HepG2 (cell line): ENCODE results near the gene ZBTB9. TPM values are rescaled to one million over a fixed set of nuclear protein-coding genes. Genes with fewer than 3 reads are reported as not detected.

Source experiments
- MAFG ChIP-seq: sonication (generic); formaldehyde crosslinking; IDR thresholded peaks from 2 replicates; pipeline ENCODE4 v1.5.1; 2020; ENCODE audit warnings: mild to moderate bottlenecking, missing genetic modification reagents
- MEF2D ChIP-seq: sonication (generic); formaldehyde crosslinking; IDR thresholded peaks from 2 replicates; pipeline ENCODE4 v1.5.1; 2020; ENCODE audit warnings: mild to moderate bottlenecking, missing genetic modification reagents
- MXD4 ChIP-seq: IDR thresholded peaks from 2 replicates; pipeline ENCODE4 v1.6.1; 2016; ENCODE audit warnings: mild to moderate bottlenecking, missing biosample characterization, missing genetic modification reagents
- NR1H2 ChIP-seq: sonication (generic); formaldehyde crosslinking; IDR thresholded peaks from 2 replicates; pipeline ENCODE4 v1.8.1; 2022; ENCODE audit warnings: low read depth, missing genetic modification reagents, borderline replicate concordance
- PBX3 ChIP-seq: sonication (generic); formaldehyde crosslinking; IDR thresholded peaks from 2 replicates; pipeline ENCODE4 v1.8.1; 2023; ENCODE audit warnings: missing genetic modification reagents, inconsistent platforms, borderline replicate concordance
- RERE ChIP-seq: IDR thresholded peaks from 2 replicates; pipeline ENCODE4 v1.6.1; 2016; ENCODE audit warnings: low read depth, missing genetic modification reagents, missing compliant biosample characterization
- SETDB1 ChIP-seq: sonication (generic); formaldehyde crosslinking; IDR thresholded peaks from 2 replicates; pipeline ENCODE4 v1.5.1; 2020; ENCODE audit warnings: missing genetic modification reagents, mild to moderate bottlenecking, borderline replicate concordance
- SP2 ChIP-seq: sonication (generic); formaldehyde crosslinking; IDR thresholded peaks from 2 replicates; pipeline ENCODE4 v1.5.1; 2020; ENCODE audit warnings: mild to moderate bottlenecking, missing genetic modification reagents
- SRY ChIP-seq: sonication (generic); formaldehyde crosslinking; IDR thresholded peaks from 2 replicates; pipeline ENCODE4 v1.8.0; 2022; ENCODE audit warnings: mild to moderate bottlenecking, missing genetic modification reagents
- TEF ChIP-seq: sonication (generic); formaldehyde crosslinking; IDR thresholded peaks from 2 replicates; pipeline ENCODE4 v1.5.0; 2020; ENCODE audit warnings: missing genetic modification reagents
- ZBTB49 ChIP-seq: sonication (generic); formaldehyde crosslinking; IDR thresholded peaks from 2 replicates; pipeline ENCODE4 v1.4.0; 2020; ENCODE audit warnings: missing genetic modification reagents, borderline replicate concordance
- ZNF230 ChIP-seq: sonication (generic); formaldehyde crosslinking; IDR thresholded peaks from 2 replicates; pipeline ENCODE4 v1.4.0; 2020; ENCODE audit warnings: mild to moderate bottlenecking, missing genetic modification reagents
- ZNF335 ChIP-seq: sonication (generic); formaldehyde crosslinking; IDR thresholded peaks from 2 replicates; pipeline ENCODE4 v1.4.0; 2020; ENCODE audit warnings: missing genetic modification reagents
- ZNF367 ChIP-seq: sonication (generic); formaldehyde crosslinking; IDR thresholded peaks from 2 replicates; pipeline ENCODE4 v1.4.0; 2020; ENCODE audit warnings: missing genetic modification reagents, borderline replicate concordance
- ZNF839 ChIP-seq: sonication (generic); formaldehyde crosslinking; IDR thresholded peaks from 2 replicates; pipeline ENCODE4 v1.4.0; 2020; ENCODE audit warnings: missing genetic modification reagents, mild to moderate bottlenecking, borderline replicate concordance
- polyA plus RNA-seq, 8 experiments: library from polyadenylated mRNA; depleted of rRNA in 3 of 8; stranded (reverse) in 7 of 8; unstranded in 1 of 8; fragments of >200 nt; fragmentation: Illumina TruSeq in 4 of 8; extraction: Trizol in 4 of 8; gene quantifications; 2 replicates each; pipeline versions ENCODE4 v1.2.1 to v1.2.3, GENCODE V29; 2011 to 2016; ENCODE audit warnings: low read depth in 4 of 8, missing spikeins in 1 of 8, mixed read lengths in 1 of 8; ENCODE audit not compliant: insufficient read depth in 1 of 8
- total RNA-seq, 5 experiments: library from RNA; depleted of rRNA; stranded (reverse); fragments of >200 nt; fragmentation: Illumina TruSeq; extraction: Trizol; gene quantifications; 2 replicates each; pipeline ENCODE4 v1.2.3, GENCODE V29; 2016; ENCODE audit warnings: low read depth in 1 of 5

Gene ZBTB9
- total and polyA plus RNA-seq, 2 of the 13 experiments (the other 11 are each of a cell fraction or from before 2014, with no cell fraction given): 5.3 to 9.2 TPM

GRCh38 chr6:33425668-33426577 is 28.5 kb upstream of the ZBTB9 start (continued):
- TF ChIP-seq SETDB1 (no peak), SP2 (CRISPR knock-in tag) (0 out of 2 replicates have a peak, but pooled peaks have one; percentile 36), ZNF839 (CRISPR knock-in tag) (no peak), MXD4 (peak; percentile 57; the same call in 1 of the 2 replicates), SRY (CRISPR knock-in tag) (no peak), TEF (CRISPR knock-in tag) (no peak), NR1H2 (CRISPR knock-in tag) (no peak), MAFG (no peak), PBX3 (CRISPR knock-in tag) (no peak), RERE (CRISPR knock-in tag) (no peak), ZNF335 (CRISPR knock-in tag) (0 out of 2 replicates have a peak, but pooled peaks have one; percentile 37), MEF2D (CRISPR knock-in tag) (no peak), ZBTB49 (CRISPR knock-in tag) (no peak), ZNF367 (CRISPR knock-in tag) (no peak), ZNF230 (CRISPR knock-in tag) (no peak)
